WTC11 (cell line): ENCODE data around the gene CALY. TPM values are rescaled to one million over a fixed set of nuclear protein-coding genes. Genes with fewer than 3 reads are reported as not detected.

ENCODE experiments used
- ATAC-seq: fragments of 200-7000 bp; cut with Tn5 transposase; 2 replicates; pipeline ENCODE4 v1.10.0; 2021; ENCODE audit warnings: mild to moderate bottlenecking, moderate library complexity
- CTCF ChIA-PET: fragments of 300-600 bp; sonication (Branson Sonifier 250); formaldehyde crosslinking; loops from one replicate; lab custom pipeline; 2021; ENCODE audit warnings: antibody characterized with exemption; lab: Charles Lee
- POLR2A ChIA-PET: fragments of 350-600 bp; sonication (Branson Sonifier 250); formaldehyde crosslinking; loops from one replicate; lab custom pipeline; 2021; ENCODE audit warnings: antibody characterized with exemption; lab: Charles Lee
- DNase-seq: peaks from one replicate; pipeline ENCODE4 v3.0.0; 2021; ENCODE audit warnings: low spot score
- H3K27ac Mint-ChIP-seq: 2 replicates; pipeline ENCODE4 v1.8.0; 2021; ENCODE audit warnings: mixed read lengths
- H3K27me3 Mint-ChIP-seq: 2 replicates; pipeline ENCODE4 v1.8.0; 2021; ENCODE audit warnings: low read depth, mild to moderate bottlenecking, moderate library complexity, mixed read lengths
- H3K36me3 Mint-ChIP-seq: 2 replicates; pipeline ENCODE4 v1.8.0; 2021; ENCODE audit warnings: mixed read lengths
- H3K4me1 Mint-ChIP-seq: 2 replicates; pipeline ENCODE4 v1.8.0; 2022; ENCODE audit warnings: mixed read lengths
- H3K4me3 Mint-ChIP-seq: 2 replicates; pipeline ENCODE4 v1.8.0; 2021; ENCODE audit warnings: mild to moderate bottlenecking, moderate library complexity, mixed read lengths
- H3K9me3 Mint-ChIP-seq: 2 replicates; pipeline ENCODE4 v1.8.0; 2021; ENCODE audit warnings: mixed read lengths
- ARID4B ChIP-seq: sonication (generic); formaldehyde crosslinking; IDR thresholded peaks from 2 replicates; pipeline ENCODE4 v1.8.0; 2023; ENCODE audit warnings: missing genetic modification reagents, mild to moderate bottlenecking, borderline replicate concordance
- CDX4 ChIP-seq: fragments of 250-450 bp; sonication (Bioruptor Pico); IDR thresholded peaks from 2 replicates; pipeline ENCODE4 v1.9.0; 2021; ENCODE audit warnings: moderate library complexity, mild to moderate bottlenecking, inconsistent platforms, borderline replicate concordance
- CREB1 ChIP-seq: sonication (generic); formaldehyde crosslinking; IDR thresholded peaks from 2 replicates; pipeline ENCODE4 v1.8.0; 2023; ENCODE audit warnings: mild to moderate bottlenecking, missing genetic modification reagents
- CREM ChIP-seq: sonication (generic); formaldehyde crosslinking; IDR thresholded peaks from 2 replicates; pipeline ENCODE4 v1.8.1; 2022; ENCODE audit warnings: mild to moderate bottlenecking, missing genetic modification reagents, moderate library complexity
- FOXP4 ChIP-seq: sonication (generic); formaldehyde crosslinking; IDR thresholded peaks from 2 replicates; pipeline ENCODE4 v1.8.0; 2022; ENCODE audit warnings: mild to moderate bottlenecking, missing genetic modification reagents
- GRHL2 ChIP-seq: fragments of 250-450 bp; sonication (Bioruptor Pico); IDR thresholded peaks from 2 replicates; pipeline ENCODE4 v1.8.0; 2022; ENCODE audit warnings: mild to moderate bottlenecking, moderate library complexity; ENCODE audit not compliant: insufficient replicate concordance, severe bottlenecking
- IRF1 ChIP-seq: sonication (generic); formaldehyde crosslinking; IDR thresholded peaks from 2 replicates; pipeline ENCODE4 v1.8.0; 2023; ENCODE audit warnings: missing genetic modification reagents
- NR2C2 ChIP-seq: sonication (generic); formaldehyde crosslinking; IDR thresholded peaks from 2 replicates; pipeline ENCODE4 v1.8.0; 2022; ENCODE audit warnings: mild to moderate bottlenecking, missing genetic modification reagents
- RORB ChIP-seq: fragments of 250-450 bp; sonication (Bioruptor Pico); IDR thresholded peaks from 2 replicates; pipeline ENCODE4 v1.9.0; 2021; ENCODE audit warnings: mild to moderate bottlenecking
- SOX15 ChIP-seq: fragments of 250-450 bp; sonication (Bioruptor Pico); IDR thresholded peaks from 2 replicates; pipeline ENCODE4 v1.9.0; 2021; ENCODE audit warnings: mild to moderate bottlenecking
- SP1 ChIP-seq: sonication (generic); formaldehyde crosslinking; conservative IDR thresholded peaks from 2 replicates; pipeline ENCODE4 v1.8.1; 2022; ENCODE audit warnings: missing genetic modification reagents
- STAT6 ChIP-seq: sonication (generic); formaldehyde crosslinking; conservative IDR thresholded peaks from 2 replicates; pipeline ENCODE4 v1.8.1; 2023; ENCODE audit warnings: mild to moderate bottlenecking, low read depth, missing genetic modification reagents, moderate library complexity
- ZBTB43 ChIP-seq: sonication (generic); formaldehyde crosslinking; IDR thresholded peaks from 2 replicates; pipeline ENCODE4 v1.8.1; 2023; ENCODE audit warnings: mild to moderate bottlenecking, missing genetic modification reagents
- ZNF416 ChIP-seq: fragments of 250-450 bp; sonication (Bioruptor Pico); IDR thresholded peaks from 2 replicates; pipeline ENCODE4 v1.9.0; 2021; ENCODE audit warnings: mild to moderate bottlenecking, inconsistent platforms
- ZNF671 ChIP-seq: fragments of 250-450 bp; sonication (Bioruptor Pico); IDR thresholded peaks from 2 replicates; pipeline ENCODE4 v1.8.0; 2021; ENCODE audit warnings: mild to moderate bottlenecking
- total RNA-seq: library from RNA; stranded (reverse); gene quantifications from 3 replicates; pipeline ENCODE4 v1.2.3, GENCODE V29; 2021

Gene CALY
- total RNA-seq, 1 experiment from 2014 or later = 0.63 TPM

GRCh38 chr10:133312769-133313145 lies 23.9 kb downstream of the CALY start:
- CTCF ChIA-PET = no interaction called here
- ATAC-seq = no peak

GRCh38 chr10:133312016-133312768 lies 24.5 kb downstream of the CALY start:
- H3K27me3 Mint-ChIP-seq = peaks cover 3% of the 10 kb centered on the region; the same call in 1 of the 2 replicates
- H3K4me1 Mint-ChIP-seq = peaks cover 11% of the 10 kb centered on the region
- no peak overlapping the region for H3K27ac Mint-ChIP-seq
- peaks cover 18% of the 10 kb centered on the region for H3K36me3 Mint-ChIP-seq
- ChIA-PET CTCF (no interaction called here), POLR2A (no interaction called here)
- no peak for ATAC-seq
- no peak overlapping the region for H3K4me3 Mint-ChIP-seq
- no peak for DNase-seq
- H3K9me3 Mint-ChIP-seq = no peaks in the 10 kb centered on the region; the same call in 1 of the 2 replicates
- no peak for TF ChIP-seq SP1
- TF ChIP-seq SOX15 = no peak
- no peak for TF ChIP-seq ZNF671 (CRISPR knock-in tag)
- no peak for TF ChIP-seq STAT6 (CRISPR knock-in tag)
- no peak for TF ChIP-seq ZBTB43 (CRISPR knock-in tag)
- TF ChIP-seq GRHL2 = no peak
- no peak for TF ChIP-seq ZNF416 (CRISPR knock-in tag)
- no peak for TF ChIP-seq ARID4B
- TF ChIP-seq FOXP4 (CRISPR knock-in tag) = no peak
- no peak for TF ChIP-seq CDX4 (CRISPR knock-in tag)
- TF ChIP-seq CREB1 = no peak
- no peak for TF ChIP-seq CREM (CRISPR knock-in tag)
- TF ChIP-seq RORB (CRISPR knock-in tag) = no peak

More at GRCh38 chr10:133312769-133313145, 23.9 kb downstream of the CALY start:
- TF ChIP-seq IRF1 = no peak
- no peak for TF ChIP-seq NR2C2 (CRISPR knock-in tag)
- no peak for TF ChIP-seq FOXP4 (CRISPR knock-in tag)
- TF ChIP-seq, all 79 proteins: peak for 0
- DNase-seq = no peak
- H3K27me3 Mint-ChIP-seq = peaks cover 3% of the 10 kb centered on the region; the same call in 1 of the 2 replicates
- H3K36me3 Mint-ChIP-seq = peaks cover 18% of the 10 kb centered on the region
- H3K4me1 Mint-ChIP-seq = peaks cover 5% of the 10 kb centered on the region
- POLR2A ChIA-PET = no interaction called here
- no peak overlapping the region for H3K4me3 Mint-ChIP-seq
- no peak overlapping the region for H3K27ac Mint-ChIP-seq
- H3K9me3 Mint-ChIP-seq = no peaks in the 10 kb centered on the region; the same call in 1 of the 2 replicates
